HG03439 (cell line): ENCODE measurements around the gene FBXO2.

Experiments
- ATAC-seq: cut with Tn5 transposase; IDR thresholded peaks from one replicate; pipeline ENCODE4 v1.9.1; 2021; ENCODE audit warnings: mild to moderate bottlenecking, moderate library complexity; ENCODE audit not compliant: unreplicated experiment

The FBXO2 gene

DNA sequence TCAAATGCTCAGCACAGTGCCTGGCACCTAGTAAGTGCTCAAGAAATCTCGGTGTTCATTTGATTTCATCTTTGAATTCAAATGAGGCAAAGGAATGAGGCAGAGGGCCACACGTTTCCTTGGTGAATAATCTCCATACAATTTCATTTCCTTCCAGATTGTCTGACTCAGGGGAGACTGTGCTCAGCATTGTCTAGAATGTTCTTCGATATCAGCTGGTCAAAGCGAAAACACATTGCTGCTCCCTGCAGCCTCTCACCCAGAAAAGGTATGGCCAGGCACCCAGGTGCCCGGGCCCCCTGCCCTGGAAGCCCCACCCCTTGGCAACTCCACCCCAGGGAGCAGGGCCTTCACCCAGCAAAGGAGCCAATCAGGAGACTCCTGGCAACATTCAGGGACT, 55.8 kb downstream of the FBXO2 start:
- ATAC-seq = no peak
